Heart left ventricle (tissue), 13 donors: ENCODE data around the gene CHMP1A.

Experiments
- POLR2A ChIP-seq, 2 donors: fragments of 450-650 bp; IDR thresholded peaks; one replicate each; pipeline ENCODE4 v1.6.1; 2017; ENCODE audit warnings: antibody characterized with exemption in 2 of 2, mild to moderate bottlenecking in 2 of 2, moderate library complexity in 2 of 2
- TF ChIP-seq, protein P1 (sequence below), 12 donors: fragments of 200-600 bp; sonication (generic) in 4 of 12; IDR thresholded peaks; one replicate each; pipeline versions ENCODE4 v1.5.0 to v1.8.0; 2018 to 2022; ENCODE audit warnings: antibody characterized with exemption in 12 of 12, mild to moderate bottlenecking in 5 of 12
- donor health status: ischemic (EF 13 %, LVEDD 7.1; RV severe dilation, severe dysfunction).
- donor health status: DM: no; HTN: yes; CAD: no.
- donor health status: DM: no; HTN: no; CAD: no.
- donor health status: ischemic (EF 25% LVEDD 6.9; RV normal size, moderate dysfunction).
- donor health status: ischemic (EF 25% LVEDD 5.7; RV mildly dilated, moderate dysfunction).
- donor health status: ischemic (EF 35%, LVEDD 5.7; RV mildly dilated, moderate dysfunction).
- donor health status: nonischemic (EF 11% LVEDD 7.7; RV severe dilation, severe dysfunction).
- donor health status: DM: yes; HTN: yes; CAD: no.
- donor health status: PGD.
- donor health status: ischemic (EF 29% LVEDD 5.4; RV normal size, mild dysfunction).
- donor health status: nonischemic (EF 23%, LVEDD 6.1; RV moderate dilation, normal function).

DNA sequence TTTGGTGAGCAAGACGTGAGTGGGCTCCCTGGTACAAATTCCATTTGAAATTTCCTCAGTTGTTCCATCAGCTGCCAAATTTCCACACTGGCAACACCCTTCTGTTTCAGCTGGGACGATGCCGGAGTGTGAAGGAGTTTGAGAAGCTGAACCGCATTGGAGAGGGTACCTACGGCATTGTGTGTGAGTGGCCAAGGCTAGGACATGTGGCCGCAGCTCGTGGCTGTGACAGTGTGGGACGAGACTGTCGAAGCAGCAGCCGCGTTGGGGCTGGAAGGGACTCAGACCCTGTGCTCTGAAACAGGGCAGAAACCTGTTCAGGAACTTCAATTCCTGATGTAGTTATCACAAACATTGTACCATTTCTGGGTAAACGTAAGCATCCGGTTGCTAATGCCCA, 31.6 kb upstream of the CHMP1A start:
- TF ChIP-seq, protein P1, sequence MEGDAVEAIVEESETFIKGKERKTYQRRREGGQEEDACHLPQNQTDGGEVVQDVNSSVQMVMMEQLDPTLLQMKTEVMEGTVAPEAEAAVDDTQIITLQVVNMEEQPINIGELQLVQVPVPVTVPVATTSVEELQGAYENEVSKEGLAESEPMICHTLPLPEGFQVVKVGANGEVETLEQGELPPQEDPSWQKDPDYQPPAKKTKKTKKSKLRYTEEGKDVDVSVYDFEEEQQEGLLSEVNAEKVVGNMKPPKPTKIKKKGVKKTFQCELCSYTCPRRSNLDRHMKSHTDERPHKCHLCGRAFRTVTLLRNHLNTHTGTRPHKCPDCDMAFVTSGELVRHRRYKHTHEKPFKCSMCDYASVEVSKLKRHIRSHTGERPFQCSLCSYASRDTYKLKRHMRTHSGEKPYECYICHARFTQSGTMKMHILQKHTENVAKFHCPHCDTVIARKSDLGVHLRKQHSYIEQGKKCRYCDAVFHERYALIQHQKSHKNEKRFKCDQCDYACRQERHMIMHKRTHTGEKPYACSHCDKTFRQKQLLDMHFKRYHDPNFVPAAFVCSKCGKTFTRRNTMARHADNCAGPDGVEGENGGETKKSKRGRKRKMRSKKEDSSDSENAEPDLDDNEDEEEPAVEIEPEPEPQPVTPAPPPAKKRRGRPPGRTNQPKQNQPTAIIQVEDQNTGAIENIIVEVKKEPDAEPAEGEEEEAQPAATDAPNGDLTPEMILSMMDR (IDR thresholded peaks at IDR 0.05), result no peak
- TF ChIP-seq POLR2A (IDR thresholded peaks at IDR 0.05), result no peak
